ENCODE data around the gene MYO1H.
"Not testable (repeated sequence)": the region's sequence is repeated elsewhere in the genome, so short reads cannot be mapped to it uniquely, and the experiment has no call there.

Gene MYO1H, protein sequence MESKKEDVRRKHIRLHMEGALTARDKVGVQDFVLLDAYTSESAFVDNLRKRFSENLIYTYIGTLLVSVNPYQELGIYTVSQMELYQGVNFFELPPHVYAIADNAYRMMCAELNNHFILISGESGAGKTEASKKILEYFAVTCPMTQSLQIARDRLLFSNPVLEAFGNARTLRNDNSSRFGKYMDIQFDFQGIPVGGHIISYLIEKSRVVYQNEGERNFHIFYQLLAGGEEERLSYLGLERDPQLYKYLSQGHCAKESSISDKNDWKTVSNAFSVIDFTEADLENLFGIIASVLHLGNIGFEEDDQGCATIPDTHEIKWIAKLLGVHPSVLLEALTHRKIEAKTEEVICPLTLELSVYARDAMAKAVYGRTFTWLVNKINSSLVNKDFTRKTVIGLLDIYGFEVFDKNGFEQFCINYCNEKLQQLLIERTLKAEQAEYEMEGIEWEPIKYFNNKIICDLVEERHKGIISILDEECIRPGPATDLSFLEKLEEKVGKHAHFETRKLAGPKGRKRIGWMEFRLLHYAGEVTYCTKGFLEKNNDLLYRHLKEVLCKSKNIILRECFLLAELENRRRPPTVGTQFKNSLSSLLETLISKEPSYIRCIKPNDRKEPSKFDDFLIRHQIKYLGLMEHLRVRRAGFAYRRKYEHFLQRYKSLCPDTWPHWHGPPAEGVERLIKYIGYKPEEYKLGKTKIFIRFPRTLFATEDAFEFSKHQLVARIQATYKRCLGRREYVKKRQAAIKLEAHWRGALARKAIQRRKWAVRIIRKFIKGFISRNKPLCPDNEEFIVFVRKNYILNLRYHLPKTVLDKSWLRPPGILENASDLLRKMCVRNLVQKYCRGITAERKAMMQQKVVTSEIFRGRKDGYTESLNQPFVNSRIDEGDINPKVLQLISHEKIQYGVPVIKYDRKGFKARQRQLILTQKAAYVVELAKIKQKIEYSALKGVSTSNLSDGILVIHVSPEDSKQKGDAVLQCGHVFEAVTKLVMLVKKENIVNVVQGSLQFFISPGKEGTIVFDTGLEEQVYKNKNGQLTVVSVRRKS

DNA sequence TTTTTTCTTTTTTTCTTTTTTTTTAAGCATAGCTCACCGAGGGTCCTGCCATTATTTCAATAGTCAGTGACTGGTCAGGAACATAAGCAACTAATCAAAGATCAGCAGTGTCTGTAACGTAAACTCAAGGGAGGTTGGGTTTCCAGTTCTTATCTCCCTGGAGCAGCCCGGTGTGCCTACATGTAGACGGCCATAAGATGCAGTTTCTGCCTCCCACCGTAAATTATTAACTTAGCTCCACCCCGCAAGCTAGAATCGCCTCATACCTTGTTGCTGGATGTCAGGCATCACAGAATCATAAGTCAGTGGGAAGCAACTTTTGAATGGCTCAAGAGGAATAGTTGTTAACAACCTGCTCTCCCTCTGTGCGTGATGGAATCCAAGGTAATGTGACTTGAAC is at the start of gene MYO1H:
Gene MYO1H (plus strand): TSS at position 312 of the 400 bp plus-strand sequence. CDS start 61 bp downstream, at position 373.
- DNase-seq (ENCODE audit: low spot score) = peak; percentile 38

DNA sequence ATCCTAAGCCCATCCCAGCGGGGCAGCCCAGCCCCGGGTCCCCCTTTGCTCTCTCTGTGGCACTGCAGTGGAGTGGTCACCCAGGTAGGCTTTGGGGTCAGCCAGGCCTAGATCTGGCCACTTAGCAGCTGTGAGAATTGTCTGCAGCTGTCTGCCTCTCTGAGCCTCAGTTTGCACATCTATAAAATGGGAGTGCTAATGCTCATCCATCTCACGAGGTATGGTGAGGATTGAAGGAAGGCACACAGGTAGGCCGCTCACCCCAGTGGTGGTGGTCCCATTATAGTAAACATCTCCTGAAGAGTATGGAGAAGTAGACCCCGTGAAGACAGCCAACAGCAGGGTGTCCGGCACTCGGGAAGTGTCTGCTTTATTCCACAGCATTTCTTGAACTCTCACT is 47.9 kb upstream of the MYO1H start:
- no peak for DNase-seq (ENCODE audit: low spot score)

DNA sequence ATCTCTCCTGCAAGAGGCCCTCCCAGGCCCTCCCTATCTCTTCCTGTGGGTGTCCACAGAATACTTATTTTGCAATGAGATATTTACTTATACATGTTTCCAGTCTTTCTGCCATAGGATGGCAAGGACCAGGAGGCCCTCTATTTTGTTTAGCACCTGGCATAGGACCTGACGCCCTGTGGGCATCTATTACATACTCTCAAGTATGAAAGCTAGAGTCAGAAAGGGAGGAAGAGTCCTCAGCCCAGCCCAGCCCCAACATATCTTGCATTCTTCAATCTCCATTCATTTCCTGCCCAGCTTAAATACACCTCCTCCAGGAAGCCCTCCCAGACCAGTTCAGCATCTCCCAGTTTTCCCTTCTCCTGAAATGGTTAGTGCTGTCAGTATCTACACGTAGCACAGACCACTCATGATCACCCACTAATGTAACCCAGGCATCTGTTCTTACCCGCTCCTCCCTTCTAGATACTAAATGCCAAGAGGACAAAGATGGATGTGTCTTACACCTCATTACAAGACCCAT is 46.0 kb upstream of the MYO1H start:
- DNase-seq (ENCODE audit: low spot score) = no peak

DNA sequence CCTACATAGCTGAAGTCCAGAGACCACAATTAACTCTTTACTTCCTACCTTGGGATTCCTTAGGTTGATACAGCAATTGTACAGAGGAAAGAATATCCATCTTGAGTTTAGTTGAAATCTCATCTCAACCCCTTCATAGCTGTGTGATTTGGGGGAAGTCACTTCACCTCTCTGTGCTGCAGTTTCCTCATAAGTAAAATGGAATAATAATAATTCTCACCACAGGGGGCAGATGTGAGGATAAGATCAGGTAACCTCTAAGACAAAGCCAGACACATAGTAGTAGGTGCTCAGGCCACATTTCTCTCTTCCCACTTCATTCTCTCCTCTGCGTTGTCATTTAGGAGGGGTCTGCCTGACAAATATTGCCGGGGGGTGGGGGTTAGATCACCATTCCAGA is 45.3 kb upstream of the MYO1H start:
- peak; percentile 11 for DNase-seq (ENCODE audit: low spot score)

DNA sequence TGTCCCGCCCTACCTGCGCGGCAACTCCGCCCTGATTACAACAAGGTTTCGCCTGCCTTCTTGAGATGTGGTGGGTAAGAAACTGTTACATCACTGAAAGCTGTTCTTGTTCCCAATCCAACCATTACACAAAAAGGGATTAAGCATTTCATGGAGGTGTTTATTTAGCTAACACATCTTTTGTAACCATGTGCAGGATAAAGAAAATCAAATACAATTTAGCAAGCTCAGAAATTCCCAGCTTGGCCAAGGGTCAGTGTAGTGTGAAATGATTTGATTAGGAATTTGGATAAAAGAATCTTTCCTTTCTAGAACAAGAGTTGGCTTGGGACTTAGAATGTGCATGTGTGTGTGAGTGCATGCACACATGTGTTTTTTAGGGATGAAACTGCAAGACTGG is 44.9 kb upstream of the MYO1H start:
- DNase-seq (ENCODE audit: low spot score) = no peak

DNA sequence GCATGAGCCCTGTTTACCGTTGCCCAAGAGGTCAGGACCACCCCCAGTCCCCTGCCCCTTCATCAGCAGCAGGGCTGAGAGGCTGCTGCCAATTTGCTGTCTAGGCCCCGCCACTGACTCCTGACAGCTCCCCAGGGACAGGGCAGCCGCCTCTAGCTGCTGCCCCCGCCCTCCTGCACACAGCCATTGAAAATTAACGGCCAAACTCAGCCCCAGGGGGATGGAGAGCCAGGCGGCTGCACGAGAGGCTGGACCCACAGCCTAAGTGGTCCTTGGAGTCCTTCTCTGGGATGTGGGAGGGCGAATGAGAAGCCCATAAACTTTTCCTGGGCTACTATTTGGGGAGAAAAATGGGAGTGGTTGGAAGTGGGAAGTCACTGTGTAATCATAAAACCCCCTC is 43.2 kb upstream of the MYO1H start:
- DNase-seq (ENCODE audit: low spot score) = no peak

DNA sequence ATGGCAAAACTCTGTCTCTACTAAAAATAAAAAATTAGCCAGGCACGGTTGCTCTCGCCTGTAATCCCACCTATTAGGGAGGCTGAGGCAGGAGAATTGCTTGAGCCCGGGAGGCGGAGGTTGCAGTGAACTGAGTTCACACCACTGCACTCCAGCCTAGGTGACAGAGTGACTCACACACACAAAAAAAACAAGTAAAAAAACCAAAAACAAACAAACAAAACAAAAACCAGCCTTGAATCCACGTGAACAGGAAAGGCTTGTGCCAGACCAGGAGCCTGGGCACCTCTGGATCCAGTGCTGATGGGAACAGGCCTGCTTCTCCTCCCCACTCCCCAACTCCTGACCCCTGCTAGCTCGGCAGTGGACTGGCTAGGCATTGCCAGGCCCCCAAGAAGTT is 42.2 kb upstream of the MYO1H start:
- no peak for DNase-seq (ENCODE audit: low spot score)

DNA sequence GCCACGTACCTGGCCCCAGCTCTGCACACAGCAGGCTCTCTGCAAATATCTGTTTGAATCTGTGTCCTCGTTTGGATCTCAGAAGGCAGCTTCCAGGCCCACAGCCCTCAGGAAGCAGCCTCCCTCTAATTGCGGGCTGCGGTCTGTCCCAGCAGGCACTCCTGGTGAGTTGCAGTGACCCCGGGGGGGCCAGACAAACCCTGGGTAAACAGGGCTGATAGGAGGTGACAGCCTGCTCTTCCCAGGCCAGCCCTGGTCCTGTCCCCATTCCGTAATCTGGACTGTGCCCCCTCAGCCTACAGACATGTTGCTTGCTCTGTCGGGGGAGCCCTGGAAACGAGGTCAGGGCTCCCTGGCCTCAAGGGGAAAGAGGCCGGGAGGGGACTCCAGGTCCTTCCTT is 40.6 kb upstream of the MYO1H start:
- no peak for DNase-seq (ENCODE audit: low spot score)

DNA sequence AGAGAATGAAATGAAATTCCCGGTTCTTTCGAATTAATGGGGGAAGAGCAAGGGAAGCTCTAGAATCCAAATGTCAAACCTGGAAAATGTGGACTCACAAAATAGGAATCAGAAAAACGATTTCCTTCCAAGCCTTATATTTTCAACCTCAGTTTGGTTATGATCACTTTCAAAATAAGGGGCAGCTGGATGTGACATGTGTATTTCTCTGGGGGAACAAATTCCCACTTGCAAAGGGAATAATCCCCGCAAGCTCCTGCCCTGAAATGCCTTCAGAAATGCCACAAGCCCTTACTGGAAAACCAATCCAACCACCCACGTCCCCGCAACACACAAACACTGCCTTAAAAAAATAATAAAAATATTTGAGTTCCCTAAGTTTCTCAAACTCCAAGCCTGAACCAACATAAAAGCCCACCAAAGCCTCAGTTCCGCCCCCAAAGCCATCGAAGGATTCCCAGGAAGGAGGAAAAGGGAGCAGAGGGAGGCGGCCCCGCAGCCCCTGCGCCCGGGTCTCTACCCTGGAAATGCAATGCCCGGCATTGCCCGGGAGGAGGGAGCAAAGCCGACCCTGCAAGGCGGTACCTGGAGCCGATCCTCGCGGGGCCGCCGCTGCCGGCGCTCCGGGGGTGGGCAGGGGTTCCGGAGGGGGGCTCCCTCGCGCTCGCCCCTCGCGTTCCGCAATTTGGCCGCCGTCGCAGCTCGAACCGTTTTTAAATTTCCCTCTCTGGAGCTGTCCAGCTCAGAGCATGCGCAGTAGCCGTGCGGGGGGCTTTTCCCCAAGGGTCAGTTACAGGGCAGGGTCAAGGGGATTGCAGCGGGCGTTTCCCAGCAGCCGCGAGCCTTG is 38.9 kb upstream of the MYO1H start, which contains the start of gene FOXN4:
Gene FOXN4 (minus strand): TSS at position 751 of the 847 bp plus-strand sequence. CDS start 963 bp downstream, outside the sequence.
- DNase-seq (ENCODE audit: low spot score) = no peak

DNA sequence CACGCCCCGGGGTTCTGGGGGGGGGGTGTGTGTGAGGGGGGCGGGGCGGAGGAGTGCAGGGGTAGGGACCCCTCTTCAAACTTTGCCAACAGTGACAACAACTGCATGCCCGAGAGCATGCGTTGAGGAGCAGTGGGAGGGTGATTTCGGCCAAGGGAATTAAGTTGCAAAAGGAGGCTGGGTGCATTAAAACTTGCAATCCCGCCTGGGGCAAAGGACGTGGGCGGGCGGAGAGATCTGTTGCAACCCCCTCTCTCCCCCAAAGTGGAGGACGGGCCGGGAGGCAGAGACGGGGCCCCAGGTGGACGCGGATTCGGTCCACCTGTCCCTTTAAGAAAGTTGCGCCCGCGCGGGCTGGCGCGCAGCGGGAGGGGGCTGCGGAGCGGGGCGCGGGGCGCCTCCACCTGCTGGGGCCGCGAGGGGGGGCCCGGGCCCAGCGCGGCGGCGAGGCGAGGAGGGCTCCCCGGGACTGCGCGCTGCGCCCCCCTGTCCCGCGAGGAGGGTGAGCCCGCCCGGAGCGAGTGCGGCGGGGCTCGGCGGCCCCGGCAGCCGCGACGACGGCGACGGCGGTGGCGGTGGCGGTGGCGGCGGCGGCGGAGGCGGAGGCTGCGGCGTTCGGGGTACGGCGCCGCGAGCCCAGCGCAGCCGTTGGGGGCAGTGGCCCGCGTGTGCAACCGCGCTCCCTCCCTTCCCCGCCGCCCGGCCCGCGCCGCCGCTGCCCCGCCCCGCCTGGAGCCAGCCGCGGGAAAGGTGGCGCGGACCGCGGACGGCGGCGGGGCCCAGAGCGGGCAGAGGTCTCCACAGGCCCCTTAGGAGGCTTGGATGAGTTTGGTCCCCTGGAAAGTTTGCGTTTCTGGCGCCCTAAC is 38.1 kb upstream of the MYO1H start:
- DNase-seq (ENCODE audit: low spot score) = no peak

DNA sequence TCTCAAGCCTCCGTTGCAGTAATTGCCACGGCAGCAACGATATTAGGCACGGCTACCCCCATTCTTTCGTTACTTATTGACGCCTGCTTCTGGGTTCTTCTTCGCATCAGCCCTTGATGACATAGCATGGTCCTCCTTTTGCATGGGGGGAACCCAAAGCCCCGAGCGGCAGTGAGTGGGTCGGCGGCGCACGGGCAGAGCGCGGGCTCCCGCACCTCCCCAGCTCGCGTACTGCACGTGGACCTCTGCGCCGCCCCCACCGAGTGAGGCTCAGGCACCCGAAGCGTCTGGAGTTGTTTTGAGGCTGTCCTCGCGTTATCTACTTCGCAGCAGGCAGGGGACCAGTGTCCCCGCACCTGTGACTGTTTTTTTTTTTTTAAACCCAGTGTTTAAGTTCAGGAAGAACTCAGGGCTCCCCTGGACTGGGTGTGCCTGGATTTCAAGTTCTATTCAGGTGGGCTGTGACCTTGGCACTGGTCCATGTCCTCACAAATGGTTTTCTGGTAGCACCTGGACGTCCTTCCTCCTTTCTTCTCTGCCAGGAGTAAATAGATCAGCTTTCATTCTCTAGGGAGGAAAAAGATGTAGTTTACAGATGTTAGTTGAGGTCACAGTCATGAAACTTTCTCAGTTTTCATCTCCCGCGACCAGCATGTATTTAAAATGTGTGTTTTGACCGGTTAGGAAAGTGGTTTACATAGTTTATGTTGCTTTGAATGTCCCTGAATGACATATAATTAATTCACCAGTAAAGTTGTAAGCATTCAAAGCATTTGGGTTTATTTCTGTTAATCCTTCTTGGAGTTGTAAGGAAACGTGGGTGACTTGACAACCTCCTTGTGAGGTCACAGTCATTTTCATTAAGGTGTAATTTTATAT is 37.2 kb upstream of the MYO1H start:
- DNase-seq (ENCODE audit: low spot score) = no peak

DNA sequence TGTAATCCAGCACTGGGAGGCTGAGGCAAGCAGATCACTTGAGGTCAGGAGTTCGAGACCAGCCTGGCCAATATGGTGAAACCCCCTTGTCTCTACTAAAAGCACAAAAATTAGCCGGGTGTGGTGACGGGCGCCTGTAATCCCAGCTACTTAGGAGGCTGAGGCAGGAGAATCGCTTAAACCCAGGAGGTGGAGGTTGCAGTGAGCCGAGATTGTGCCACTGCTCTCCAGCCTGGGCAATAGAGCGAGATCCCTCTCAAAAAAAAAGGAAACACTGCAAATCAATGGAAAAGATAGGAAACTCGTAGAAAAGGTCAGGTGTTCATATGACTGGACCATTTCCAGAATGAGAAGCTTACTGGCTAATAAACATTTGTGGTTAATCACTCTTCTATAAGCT is 26.4 kb upstream of the MYO1H start:
- DNase-seq (ENCODE audit: low spot score) = not testable (repeated sequence)

DNA sequence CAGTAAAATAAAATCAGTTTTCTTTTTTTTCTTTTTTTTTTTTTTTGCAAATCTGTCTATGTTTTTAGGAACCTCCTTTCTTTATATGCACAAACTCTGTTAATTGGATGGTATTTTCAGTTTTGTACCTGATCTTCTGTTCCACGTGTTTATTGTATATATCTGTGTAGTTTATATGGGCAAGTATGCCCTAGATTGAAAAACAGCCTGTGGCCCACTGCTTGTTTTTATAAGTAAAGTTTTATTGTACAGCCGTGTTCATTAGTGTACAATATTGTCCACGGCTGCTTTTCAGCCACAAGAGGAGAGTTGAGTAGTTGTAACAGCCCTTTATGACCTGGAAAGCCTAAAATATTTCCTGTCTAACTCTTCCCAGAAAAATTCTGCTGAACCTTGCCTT is 18.7 kb upstream of the MYO1H start:
- DNase-seq (ENCODE audit: low spot score) = no peak

DNA sequence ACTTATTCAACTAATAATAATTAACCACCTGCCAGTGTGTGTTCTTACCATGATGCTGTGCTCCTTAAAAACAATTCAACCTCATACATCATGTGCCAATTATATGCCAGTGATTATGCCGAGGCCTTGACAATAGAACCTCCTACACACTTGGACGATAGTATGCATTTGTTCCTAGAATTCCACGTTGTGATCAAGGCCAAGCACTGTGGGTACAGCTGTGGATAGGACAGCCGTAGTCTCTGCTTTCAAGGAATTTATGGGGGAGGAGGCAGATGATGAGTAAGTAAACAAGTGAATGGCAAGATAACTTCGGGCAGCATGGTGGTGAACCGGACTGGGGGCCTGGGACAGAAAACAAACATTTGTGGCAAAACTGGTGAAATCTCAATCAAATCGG is 18.0 kb upstream of the MYO1H start:
- DNase-seq (ENCODE audit: low spot score) = peak; percentile 53

DNA sequence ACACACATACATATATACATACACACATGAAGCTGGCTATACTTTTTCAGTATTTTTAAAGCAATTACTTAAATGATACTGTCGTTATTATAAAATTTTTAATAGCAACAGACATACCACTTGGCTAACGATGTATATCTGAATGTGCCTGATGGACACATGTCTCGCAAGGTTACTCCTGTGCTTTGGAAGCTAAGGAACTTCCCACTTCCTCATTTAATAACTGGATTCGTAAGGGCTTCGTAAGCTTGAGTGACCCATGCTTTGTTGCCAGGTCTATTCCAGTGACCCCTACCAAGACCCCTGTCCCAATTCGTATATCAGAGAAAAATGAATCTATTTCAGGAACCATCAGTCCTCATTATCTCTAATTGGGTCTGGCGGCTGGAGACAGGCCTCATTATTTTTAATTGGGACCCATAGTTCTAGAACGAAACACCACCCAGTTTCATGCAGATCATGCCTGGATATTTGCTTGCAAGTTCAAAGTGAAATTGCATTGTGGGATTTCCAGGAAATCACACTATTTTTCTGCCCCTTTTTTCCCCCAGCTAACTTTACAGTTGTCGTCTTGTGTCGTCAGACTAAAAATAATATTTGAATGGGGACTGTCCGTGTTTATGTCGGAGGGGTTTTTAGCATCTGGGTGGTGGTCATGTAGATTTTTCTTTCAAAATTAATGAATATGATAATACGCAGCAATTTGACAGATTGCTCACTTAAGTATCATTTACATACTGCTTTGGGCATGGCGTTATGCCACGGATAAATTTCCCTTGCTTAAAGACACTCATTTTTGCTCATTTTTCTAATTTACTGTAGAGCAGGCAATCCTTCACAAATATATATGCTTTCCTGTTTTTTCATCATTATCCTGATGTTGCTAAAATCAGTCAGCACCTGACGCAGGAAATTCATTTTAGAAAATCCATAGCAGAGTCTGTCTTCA is 17.1 kb upstream of the MYO1H start:
- no peak for DNase-seq (ENCODE audit: low spot score)

DNA sequence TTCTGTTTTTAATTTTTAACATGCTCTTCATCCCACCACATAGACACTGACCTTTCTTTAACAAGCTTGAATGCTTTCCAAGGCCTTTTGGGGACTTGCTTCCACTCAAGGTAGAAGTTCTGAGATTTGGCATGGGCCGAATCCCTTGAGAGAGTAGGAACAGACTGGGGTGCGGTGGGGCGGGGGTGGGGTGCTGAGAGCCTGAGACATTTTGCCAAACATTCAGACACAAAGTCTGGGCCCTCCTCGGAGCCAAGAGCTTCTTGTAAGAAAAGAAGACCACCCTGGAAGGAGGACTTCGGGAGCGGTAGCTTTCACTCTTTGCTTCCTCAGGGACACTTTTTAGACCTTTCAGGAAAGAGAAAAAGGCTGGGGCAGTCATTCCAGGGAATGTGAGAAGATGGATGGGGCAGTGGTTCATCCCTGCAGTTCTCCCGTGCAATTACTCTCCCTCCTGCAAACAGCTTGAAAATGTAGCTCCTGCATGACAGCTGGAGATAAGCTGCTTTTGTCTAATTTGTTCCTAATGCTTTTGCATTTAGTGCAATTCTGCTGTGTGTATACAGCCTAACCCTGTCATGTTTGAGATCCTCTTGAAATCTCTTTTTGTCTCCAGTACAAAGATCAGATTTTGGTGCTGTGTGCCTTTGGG is 16.3 kb upstream of the MYO1H start:
- DNase-seq (ENCODE audit: low spot score) = no peak

DNA sequence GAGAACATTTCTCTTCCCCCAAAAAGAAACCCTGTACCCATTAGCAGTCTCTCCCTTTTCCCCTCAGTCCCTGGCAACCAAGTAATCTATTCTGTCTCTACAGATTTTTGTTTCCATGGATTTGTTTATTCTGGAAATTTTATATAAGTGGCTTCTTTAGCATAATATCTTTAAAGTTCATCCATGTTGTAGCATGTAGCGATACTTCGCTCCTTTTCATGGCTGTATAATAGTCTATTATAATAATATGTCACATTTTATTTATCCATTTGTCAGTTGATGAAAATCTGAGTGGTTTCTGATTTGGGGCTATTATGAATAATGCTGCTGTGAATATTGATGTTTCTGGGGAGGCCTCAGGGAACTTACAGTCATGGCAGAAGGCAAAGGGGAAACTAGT is 12.8 kb upstream of the MYO1H start:
- DNase-seq (ENCODE audit: low spot score) = no peak

DNA sequence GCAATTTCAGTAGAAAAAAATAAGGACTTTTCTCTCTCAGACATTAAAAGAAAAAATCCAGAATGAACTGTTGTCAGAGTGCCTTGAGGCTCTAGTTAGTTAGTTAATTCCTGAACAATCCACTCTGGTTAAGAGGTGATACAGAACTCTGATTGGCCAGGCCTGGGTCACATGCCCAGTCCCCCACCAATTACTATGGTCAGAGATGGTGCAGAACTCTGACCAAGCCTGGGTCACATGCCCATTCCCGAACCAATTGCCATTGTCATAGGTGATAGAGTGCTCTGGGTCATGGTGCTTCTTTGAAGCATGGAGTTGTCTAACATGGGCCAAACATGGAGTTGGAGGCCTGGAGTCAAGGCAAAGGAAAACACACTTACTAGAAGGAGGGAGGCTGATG is 11.1 kb upstream of the MYO1H start:
- DNase-seq (ENCODE audit: low spot score) = no peak
